ENCODE data around the gene DACH1. TPM values are rescaled to one million over a fixed set of nuclear protein-coding genes. Genes with fewer than 3 reads are reported as not detected.

DACH1 gene
- total and polyA plus RNA-seq, 11 donors, result 1.2 to 3.8 (median 2.1) TPM

GRCh38 chr13:71597150-71597549, 269.9 kb downstream of the DACH1 start:
- H3K9me3 ChIP-seq, result no peaks in the 10 kb centered on the region
- 94 to 100% (median 97%) methylated on average over 1 of the region's 1 CpG for WGBS, 4 donors
- no peaks in the 10 kb centered on the region for H3K36me3 ChIP-seq
- H3K4me1 ChIP-seq, result peaks cover 0 to 7% (median 0%) of the 10 kb centered on the region in 12 donors
- H3K4me3 ChIP-seq, result no peak overlapping the region
- no peak overlapping the region for H3K27ac ChIP-seq
- ATAC-seq (no peak), DNase-seq (no peak)
- H3K27me3 ChIP-seq, result no peaks in the 10 kb centered on the region
- intact Hi-C loops (cut with DNase I), result no loop called here
- TF ChIP-seq POLR2A (IDR thresholded peaks at IDR 0.05) (no peak), CTCF (IDR thresholded peaks at IDR 0.05) (no peak)

- intact Hi-C loops (cut with DNase I), result no loop called here
- H3K4me1 ChIP-seq, result peaks cover 0 to 7% (median 0%) of the 10 kb centered on the region in 12 donors
- WGBS, 4 donors, result 95 to 99% (median 98%) methylated on average over 3 of the region's 3 CpGs
- no peaks in the 10 kb centered on the region for H3K9me3 ChIP-seq
- no peaks in the 10 kb centered on the region for H3K27me3 ChIP-seq
- H3K27ac ChIP-seq, result no peak overlapping the region
- H3K4me3 ChIP-seq, result no peak overlapping the region
- TF ChIP-seq POLR2A (IDR thresholded peaks at IDR 0.05) (no peak), CTCF (IDR thresholded peaks at IDR 0.05) (no peak)
- H3K36me3 ChIP-seq, result no peaks in the 10 kb centered on the region
- ATAC-seq, result no peak
- DNase-seq, result no peak
Measured at GRCh38 chr13:71596116-71596515, 270.9 kb downstream of the DACH1 start.

GRCh38 chr13:71593566-71593965, 273.4 kb downstream of the DACH1 start:
- DNase-seq (no peak), ATAC-seq (no peak)
- TF ChIP-seq POLR2A (IDR thresholded peaks at IDR 0.05) (no peak), CTCF (IDR thresholded peaks at IDR 0.05) (no peak)
- H3K27me3 ChIP-seq, result no peaks in the 10 kb centered on the region
- H3K9me3 ChIP-seq, result no peaks in the 10 kb centered on the region
- no peak overlapping the region for H3K4me3 ChIP-seq
- no peaks in the 10 kb centered on the region for H3K36me3 ChIP-seq
- intact Hi-C loops (cut with DNase I), result no loop called here
- H3K27ac ChIP-seq, result no peak overlapping the region
- peaks cover 0 to 7% (median 0%) of the 10 kb centered on the region in 12 donors for H3K4me1 ChIP-seq

- Histone ChIP-seq H3K27ac (no peak overlapping the region), H3K4me3 (no peak overlapping the region), H3K36me3 (no peaks in the 10 kb centered on the region), H3K4me1 (peaks cover 0 to 7% (median 0%) of the 10 kb centered on the region in 12 donors), H3K27me3 (no peaks in the 10 kb centered on the region), H3K9me3 (no peaks in the 10 kb centered on the region)
- no peak for ATAC-seq
- TF ChIP-seq CTCF (IDR thresholded peaks at IDR 0.05), result no peak
- no peak for TF ChIP-seq POLR2A (IDR thresholded peaks at IDR 0.05)
- intact Hi-C loops (cut with DNase I), result no loop called here
- DNase-seq, result no peak
Measured at GRCh38 chr13:71591374-71591773, 275.6 kb downstream of the DACH1 start.
